Measurements from ENCODE around the gene GTPBP4.

The GTPBP4 gene

GRCh38 chr10:968546-969199 lies 19.6 kb upstream of the GTPBP4 start:
- DNase-seq = no peak

- no peak for DNase-seq
These were observed 18.6 kb upstream of the GTPBP4 start for GRCh38 chr10:969473-970150.

GRCh38 chr10:970311-971149 lies 17.7 kb upstream of the GTPBP4 start:
- peak; percentile 57 to 70 for DNase-seq

GRCh38 chr10:971150-971542 lies 17.1 kb upstream of the GTPBP4 start:
- DNase-seq = no peak

- no peak for DNase-seq
These were observed 16.6 kb upstream of the GTPBP4 start for GRCh38 chr10:971613-972012.

- DNase-seq = no peak
These were observed 15.5 kb upstream of the GTPBP4 start for GRCh38 chr10:972763-973162.

GRCh38 chr10:974038-974784 lies 14.0 kb upstream of the GTPBP4 start:
- peak in 1 of 2 experiments; percentile 58 for DNase-seq

- peak in 1 of 2 experiments; percentile 66 for DNase-seq
These were observed 13.5 kb upstream of the GTPBP4 start for GRCh38 chr10:974785-975074.

- DNase-seq = no peak
These were observed 11.9 kb upstream of the GTPBP4 start for GRCh38 chr10:976316-976715.

- no peak for DNase-seq
These were observed 9.3 kb upstream of the GTPBP4 start for GRCh38 chr10:978826-979421.

GRCh38 chr10:980468-981093 lies 7.7 kb upstream of the GTPBP4 start:
- no peak for DNase-seq

- DNase-seq = no peak
These were observed 4.8 kb upstream of the GTPBP4 start for GRCh38 chr10:983401-983800.

- no peak for DNase-seq
These were observed 4.1 kb upstream of the GTPBP4 start for GRCh38 chr10:983971-984655.

- DNase-seq = no peak
These were observed 2.9 kb upstream of the GTPBP4 start for GRCh38 chr10:985361-985760.

- DNase-seq = peak in 1 of 2 experiments; percentile 51
These were observed 2.0 kb upstream of the GTPBP4 start for GRCh38 chr10:986137-986825.

GRCh38 chr10:986881-987619 lies 1.2 kb upstream of the GTPBP4 start:
- DNase-seq = no peak

GRCh38 chr10:987620-987869 lies 689 bp upstream of the GTPBP4 start:
- DNase-seq = no peak

- no peak for DNase-seq
These were observed 672 bp downstream of the GTPBP4 start for GRCh38 chr10:988667-989545.

- DNase-seq = no peak
These were observed 2.6 kb downstream of the GTPBP4 start for GRCh38 chr10:990808-991207.

GRCh38 chr10:992467-992866 lies 4.2 kb downstream of the GTPBP4 start:
- DNase-seq = no peak
